HepG2 (cell line): ENCODE measurements around the gene COX4I2. TPM values are rescaled to one million over a fixed set of nuclear protein-coding genes. Genes with fewer than 3 reads are reported as not detected.

Experiments used
- GATAD2A ChIP-seq: IDR thresholded peaks from 2 replicates; pipeline ENCODE4 v1.6.1; 2016
- HCFC1 ChIP-seq: fragments of 150-350 bp; IDR thresholded peaks from 2 replicates; pipeline ENCODE4 v1.6.1; 2014; ENCODE audit warnings: low read depth, low read length
- HDAC6 ChIP-seq: fragments of 200-600 bp; sonication (generic); IDR thresholded peaks from 2 replicates; pipeline ENCODE4 v1.7.0; 2017; ENCODE audit warnings: mild to moderate bottlenecking, antibody characterized with exemption, low read length, low read depth
- HOXA3 ChIP-seq: sonication (generic); formaldehyde crosslinking; IDR thresholded peaks from 2 replicates; pipeline ENCODE4 v1.5.0; 2020; ENCODE audit warnings: missing genetic modification reagents
- IRF1 ChIP-seq: sonication (generic); formaldehyde crosslinking; IDR thresholded peaks from 2 replicates; pipeline ENCODE4 v1.4.0; 2020; ENCODE audit warnings: low read depth, mild to moderate bottlenecking, missing genetic modification reagents
- KLF12 ChIP-seq: sonication (generic); formaldehyde crosslinking; IDR thresholded peaks from 2 replicates; pipeline ENCODE4 v1.4.0; 2020; ENCODE audit warnings: missing genetic modification reagents, borderline replicate concordance
- MIXL1 ChIP-seq: IDR thresholded peaks from 2 replicates; pipeline ENCODE4 v1.6.1; 2016
- MXD1 ChIP-seq: sonication (generic); formaldehyde crosslinking; IDR thresholded peaks from 2 replicates; pipeline ENCODE4 v1.4.0; 2020; ENCODE audit warnings: mild to moderate bottlenecking, missing genetic modification reagents
- PHF20 ChIP-seq: sonication (generic); formaldehyde crosslinking; IDR thresholded peaks from 2 replicates; pipeline ENCODE4 v1.5.0; 2020; ENCODE audit warnings: mild to moderate bottlenecking, missing genetic modification reagents
- PHF8 ChIP-seq: sonication (generic); formaldehyde crosslinking; IDR thresholded peaks from 2 replicates; pipeline ENCODE4 v1.5.0; 2020; ENCODE audit warnings: missing genetic modification reagents
- RORA ChIP-seq: sonication (generic); formaldehyde crosslinking; IDR thresholded peaks from 2 replicates; pipeline ENCODE4 v1.5.0; 2020; ENCODE audit warnings: mild to moderate bottlenecking, missing genetic modification reagents, moderate library complexity
- RXRB ChIP-seq: IDR thresholded peaks from 2 replicates; pipeline ENCODE4 v1.6.1; 2016; ENCODE audit warnings: borderline replicate concordance, missing genetic modification reagents, missing compliant biosample characterization
- TCF12 ChIP-seq, 2 experiments: fragments of 450-650 bp in 1 of 2; sonication (generic) in 1 of 2; formaldehyde crosslinking in 1 of 2; IDR thresholded peaks; 2 replicates each; pipeline versions ENCODE4 v1.6.1 to v1.8.0; 2017 to 2022; ENCODE audit warnings: antibody characterized with exemption in 1 of 2, mild to moderate bottlenecking in 1 of 2, missing genetic modification reagents in 1 of 2, moderate library complexity in 1 of 2
- TFDP2 ChIP-seq: sonication (generic); formaldehyde crosslinking; IDR thresholded peaks from 2 replicates; pipeline ENCODE4 v1.4.0; 2020; ENCODE audit warnings: missing genetic modification reagents
- ZBTB37 ChIP-seq: sonication (generic); formaldehyde crosslinking; IDR thresholded peaks from 2 replicates; pipeline ENCODE4 v1.4.0; 2020; ENCODE audit warnings: mild to moderate bottlenecking, missing genetic modification reagents
- ZNF33B ChIP-seq: sonication (generic); formaldehyde crosslinking; IDR thresholded peaks from 2 replicates; pipeline ENCODE4 v1.5.1; 2020; ENCODE audit warnings: mild to moderate bottlenecking, missing genetic modification reagents
- ZNF407 ChIP-seq: sonication (generic); formaldehyde crosslinking; IDR thresholded peaks from one replicate; pipeline ENCODE4 v1.5.1; 2020; ENCODE audit warnings: mild to moderate bottlenecking, missing genetic modification reagents; ENCODE audit errors: not compliant biosample characterization
- ZNF615 ChIP-seq: sonication (generic); formaldehyde crosslinking; IDR thresholded peaks from 2 replicates; pipeline ENCODE4 v1.5.0; 2020; ENCODE audit warnings: mild to moderate bottlenecking, missing genetic modification reagents, borderline replicate concordance
- ZSCAN21 ChIP-seq: sonication (generic); formaldehyde crosslinking; IDR thresholded peaks from 2 replicates; pipeline ENCODE4 v1.8.0; 2022; ENCODE audit warnings: mild to moderate bottlenecking, missing genetic modification reagents, moderate library complexity, borderline replicate concordance
- polyA plus RNA-seq, 8 experiments: library from polyadenylated mRNA; depleted of rRNA in 3 of 8; stranded (reverse) in 7 of 8; unstranded in 1 of 8; fragments of >200 nt; fragmentation: Illumina TruSeq in 4 of 8; extraction: Trizol in 4 of 8; gene quantifications; 2 replicates each; pipeline versions ENCODE4 v1.2.1 to v1.2.3, GENCODE V29; 2011 to 2016; ENCODE audit warnings: low read depth in 4 of 8, missing spikeins in 1 of 8, mixed read lengths in 1 of 8; ENCODE audit not compliant: insufficient read depth in 1 of 8
- total RNA-seq, 5 experiments: library from RNA; depleted of rRNA; stranded (reverse); fragments of >200 nt; fragmentation: Illumina TruSeq; extraction: Trizol; gene quantifications; 2 replicates each; pipeline ENCODE4 v1.2.3, GENCODE V29; 2016; ENCODE audit warnings: low read depth in 1 of 5

Gene COX4I2
- total and polyA plus RNA-seq, 2 of the 13 experiments (the other 11 are each of a cell fraction or from before 2014, with no cell fraction given): 1.1 TPM; not detected in 1

GRCh38 chr20:31604567-31605030 is 33.1 kb upstream of the COX4I2 start (continued):
- TF ChIP-seq KLF12 (CRISPR knock-in tag): no peak
- no peak for TF ChIP-seq HCFC1
- TF ChIP-seq HDAC6: peak; percentile 95
- no peak for TF ChIP-seq HOXA3 (CRISPR knock-in tag)
- peak; percentile 19 for TF ChIP-seq PHF20 (CRISPR knock-in tag)
- TF ChIP-seq ZNF615 (CRISPR knock-in tag): 0 out of 2 replicates have a peak, but pooled peaks have one; percentile 93
- no peak for TF ChIP-seq RXRB (CRISPR knock-in tag)
- TF ChIP-seq IRF1 (CRISPR knock-in tag): no peak
- TF ChIP-seq MXD1 (CRISPR knock-in tag): no peak
- TF ChIP-seq TCF12 (IDR thresholded peaks at IDR 0.05): no peak
- TF ChIP-seq TCF12 (CRISPR knock-in tag; IDR thresholded peaks at IDR 0.05): no peak
- TF ChIP-seq ZNF33B (CRISPR knock-in tag): no peak
- TF ChIP-seq GATAD2A (CRISPR knock-in tag): no peak
- peak; percentile 95; the same call in 1 of the 2 replicates for TF ChIP-seq RORA (CRISPR knock-in tag)
- no peak for TF ChIP-seq ZNF407 (CRISPR knock-in tag)
- TF ChIP-seq PHF8 (CRISPR knock-in tag): no peak
- TF ChIP-seq ZSCAN21 (CRISPR knock-in tag): no peak
- no peak for TF ChIP-seq ZBTB37
- TF ChIP-seq TFDP2: no peak
- no peak for TF ChIP-seq MIXL1 (CRISPR knock-in tag)
